GM18502 (cell line): ENCODE results near the gene LAMA4.

Source experiments
- ATAC-seq: cut with Tn5 transposase; IDR thresholded peaks from one replicate; pipeline ENCODE4 v1.9.1; 2021; ENCODE audit warnings: mild to moderate bottlenecking; ENCODE audit not compliant: unreplicated experiment, poor library complexity

Gene LAMA4

DNA sequence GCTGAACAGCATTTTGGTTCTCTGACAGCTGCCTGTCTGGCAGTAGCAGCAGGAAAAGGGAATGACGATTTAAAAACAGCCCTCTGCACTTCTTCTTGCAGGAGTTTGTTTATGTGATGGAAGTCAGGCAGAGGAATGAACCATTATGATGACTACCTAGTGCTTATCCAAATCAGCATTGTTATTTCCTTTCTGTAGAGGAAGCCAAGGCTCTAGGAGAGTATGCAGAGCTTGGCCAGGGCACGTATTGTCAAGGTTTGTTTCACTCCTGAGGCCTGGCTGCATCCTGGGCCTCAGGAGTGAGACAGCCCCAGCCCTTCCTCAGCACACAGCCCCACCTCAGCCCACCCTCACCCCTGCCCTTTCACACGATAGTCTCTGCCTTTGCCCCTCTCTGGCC lies 98.5 kb downstream of the LAMA4 start:
- no peak for ATAC-seq

DNA sequence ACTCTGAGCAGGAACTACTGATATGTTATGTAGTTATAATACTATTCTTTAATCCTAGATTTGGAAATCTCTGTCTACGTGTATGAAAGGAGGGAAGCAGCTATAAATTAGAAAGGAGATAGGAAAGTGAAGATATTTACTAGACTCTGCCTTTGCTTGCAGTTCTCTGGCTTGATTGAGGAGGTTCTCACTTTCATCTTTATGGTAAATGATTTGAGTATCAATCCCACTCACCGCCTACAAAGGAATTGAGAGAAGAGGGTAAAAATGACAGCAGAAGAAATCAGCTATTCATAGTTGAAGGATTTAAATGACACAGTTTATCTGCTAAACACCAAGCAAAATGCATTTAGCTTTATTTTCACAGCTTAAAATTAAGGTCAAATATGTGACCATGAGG lies 99.7 kb downstream of the LAMA4 start:
- no peak for ATAC-seq

DNA sequence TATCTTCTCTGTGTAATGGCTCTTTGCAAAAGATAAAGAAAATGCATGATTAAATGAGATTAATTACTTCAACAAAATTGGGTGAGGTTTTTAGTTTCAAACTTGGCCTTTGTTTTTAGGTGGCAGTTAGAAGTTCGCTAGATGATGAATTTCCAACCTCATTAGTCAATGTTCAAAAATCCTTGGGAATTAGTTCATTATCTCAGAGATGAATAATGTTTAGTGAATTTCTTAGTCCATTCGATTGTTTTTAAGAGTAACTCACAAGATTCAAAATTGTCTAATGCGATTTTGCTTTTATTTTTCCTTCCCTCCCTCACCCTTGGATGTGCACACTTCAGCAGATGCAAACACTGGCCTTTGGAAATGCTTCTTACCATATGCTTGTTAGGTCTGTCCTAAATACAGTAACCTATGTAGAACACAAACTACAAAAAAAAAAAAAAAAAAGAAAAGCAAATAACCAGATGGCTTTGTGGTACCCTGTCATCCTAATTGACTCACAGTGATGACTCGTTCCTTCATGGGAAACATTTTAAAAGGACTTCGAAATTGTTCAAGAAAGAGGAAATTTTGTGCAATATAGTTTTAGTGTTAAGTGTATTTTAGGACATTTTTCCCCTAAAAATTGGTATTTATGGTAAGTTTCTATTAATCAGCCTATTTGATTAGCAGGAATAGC lies 100.3 kb downstream of the LAMA4 start:
- ATAC-seq = no peak

DNA sequence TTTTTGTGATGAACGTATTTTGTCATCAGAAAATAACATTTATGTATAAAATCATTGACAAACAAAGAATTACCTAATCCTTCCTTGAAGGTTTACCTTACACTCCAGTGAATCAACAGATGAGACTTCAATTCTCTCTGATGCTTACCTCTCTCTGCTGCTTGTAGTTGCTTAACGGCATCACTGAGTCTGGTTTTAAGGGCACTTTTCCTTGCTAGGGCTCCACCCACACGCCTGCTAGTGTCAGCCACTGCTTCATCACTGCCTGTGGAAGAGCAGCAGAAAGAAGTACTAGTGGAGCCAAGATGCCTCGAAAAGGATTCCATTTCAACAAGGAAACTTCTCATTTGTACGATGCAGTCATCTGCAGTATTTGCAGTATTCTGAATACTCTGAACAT lies 104.0 kb downstream of the LAMA4 start:
- no peak for ATAC-seq

DNA sequence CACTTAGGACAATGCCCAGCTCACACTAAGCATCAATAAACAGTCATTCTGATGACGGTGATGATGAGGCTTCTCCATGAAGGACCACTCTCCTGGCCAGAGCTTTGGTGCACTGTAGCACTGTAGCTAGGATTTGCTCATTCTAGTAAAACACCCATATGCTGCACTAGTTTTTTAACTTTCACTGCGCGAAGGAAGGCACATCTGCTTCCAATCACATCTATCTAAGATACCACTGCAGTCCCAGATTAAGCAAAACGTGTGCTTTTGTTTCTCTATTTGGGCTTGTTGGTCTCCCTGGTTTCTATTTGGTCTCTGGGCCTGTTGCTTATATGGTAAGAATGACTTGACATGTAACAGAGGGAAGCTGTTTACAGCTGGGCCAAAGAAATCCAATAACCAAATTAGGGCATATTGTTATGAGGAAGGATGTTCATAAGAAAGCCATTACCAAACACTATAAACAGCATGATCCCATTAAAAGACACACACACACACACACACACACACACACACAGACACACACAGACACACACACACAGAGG lies 104.6 kb downstream of the LAMA4 start:
- ATAC-seq = no peak

DNA sequence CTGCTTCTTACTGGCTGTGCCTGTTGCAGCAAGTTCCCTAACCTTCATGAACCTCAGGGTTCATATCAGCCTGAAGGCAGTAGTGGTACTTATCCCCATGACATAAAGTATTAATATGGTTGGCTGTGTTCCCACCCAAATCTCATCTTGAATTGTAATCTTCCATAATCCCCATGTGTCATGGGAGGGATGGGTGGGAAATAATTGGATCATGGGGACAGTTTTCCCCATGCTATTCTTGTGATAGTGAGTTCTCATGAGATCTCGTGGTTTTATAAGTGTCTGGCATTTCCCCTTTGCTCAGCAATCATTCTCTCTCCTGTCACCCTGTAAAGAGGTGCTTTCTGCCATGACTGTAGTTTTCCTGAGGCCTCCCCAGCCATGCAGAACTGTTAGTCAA lies 105.1 kb downstream of the LAMA4 start:
- ATAC-seq = no peak

DNA sequence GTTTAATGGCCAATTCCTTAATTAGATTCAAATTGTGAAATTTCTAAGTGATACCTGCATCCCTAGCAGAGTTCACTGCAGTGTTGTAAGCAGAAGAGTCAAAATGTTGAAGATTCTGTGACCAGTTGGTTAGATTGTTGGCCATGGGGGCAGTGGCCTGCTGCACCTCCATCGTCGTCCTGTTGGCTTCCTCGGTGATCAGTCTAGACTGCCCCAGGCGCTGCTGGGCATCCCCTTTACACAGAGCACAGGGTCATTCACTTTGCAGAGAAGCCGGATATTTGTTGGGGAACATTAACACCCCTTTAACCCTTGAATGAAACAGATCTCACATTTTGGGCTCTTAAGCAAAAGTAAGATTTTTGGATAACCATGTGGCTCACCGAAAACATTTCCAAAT lies 106.3 kb downstream of the LAMA4 start:
- no peak for ATAC-seq

DNA sequence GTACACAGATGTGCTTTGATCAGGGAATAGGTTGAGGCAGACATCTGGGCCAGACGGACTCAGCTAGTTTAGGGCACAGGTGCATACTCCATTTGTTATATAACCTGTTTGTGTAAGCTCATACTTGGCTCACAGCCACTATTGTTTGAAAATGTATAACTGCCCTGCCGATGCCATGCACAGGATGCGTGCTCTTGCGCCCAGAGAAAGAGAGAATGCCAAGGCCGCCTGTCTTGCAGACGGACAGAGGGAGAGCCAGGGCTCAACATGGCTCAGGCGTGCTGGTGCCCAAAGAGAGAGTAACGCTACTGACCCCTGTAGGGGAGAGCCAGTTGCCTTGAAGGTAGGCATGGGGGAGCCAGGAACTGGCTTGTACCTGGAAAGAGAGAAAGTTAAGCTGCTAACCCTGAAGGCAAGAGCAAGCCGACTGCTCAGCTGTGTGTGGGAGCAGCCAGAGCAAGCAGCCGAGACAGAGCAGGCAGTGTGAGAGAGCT lies 109.2 kb downstream of the LAMA4 start:
- no peak for ATAC-seq

DNA sequence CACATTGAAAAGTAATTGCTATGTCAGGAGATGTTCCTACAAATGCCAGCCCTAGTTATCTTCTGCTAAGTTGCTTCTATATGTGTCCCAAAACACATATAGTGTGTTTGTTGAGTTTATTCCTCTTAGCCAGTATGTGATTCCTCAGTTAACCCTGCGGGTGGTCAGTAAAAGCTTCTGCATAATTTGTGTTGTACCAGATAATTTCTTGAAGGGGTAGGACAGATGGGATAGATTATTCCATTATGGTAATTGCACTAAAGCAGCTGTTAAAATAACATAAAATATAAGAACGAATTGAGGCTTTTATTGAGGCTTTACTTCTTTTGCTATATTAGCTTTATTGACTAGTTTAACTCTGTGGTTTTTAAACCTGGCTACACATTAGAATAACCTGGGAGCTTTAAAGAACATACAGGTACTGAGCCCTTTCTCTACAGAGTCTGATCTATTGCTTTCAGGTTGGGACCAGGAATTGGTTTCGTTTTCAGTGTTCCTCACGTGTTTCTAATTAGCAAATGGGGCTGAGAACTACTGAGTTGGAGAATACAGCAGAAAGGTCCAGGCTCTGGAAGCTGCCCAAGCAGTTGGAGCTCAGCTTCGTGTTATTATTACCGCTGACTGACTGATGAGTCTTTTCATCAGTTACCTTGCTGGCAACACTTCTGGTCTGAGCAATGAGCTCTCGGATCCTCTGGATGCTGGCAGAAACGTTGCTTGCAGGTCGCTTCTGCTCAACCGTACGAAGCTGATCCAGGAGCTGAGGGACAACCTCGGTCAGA lies 110.0 kb downstream of the LAMA4 start:
- no peak for ATAC-seq

DNA sequence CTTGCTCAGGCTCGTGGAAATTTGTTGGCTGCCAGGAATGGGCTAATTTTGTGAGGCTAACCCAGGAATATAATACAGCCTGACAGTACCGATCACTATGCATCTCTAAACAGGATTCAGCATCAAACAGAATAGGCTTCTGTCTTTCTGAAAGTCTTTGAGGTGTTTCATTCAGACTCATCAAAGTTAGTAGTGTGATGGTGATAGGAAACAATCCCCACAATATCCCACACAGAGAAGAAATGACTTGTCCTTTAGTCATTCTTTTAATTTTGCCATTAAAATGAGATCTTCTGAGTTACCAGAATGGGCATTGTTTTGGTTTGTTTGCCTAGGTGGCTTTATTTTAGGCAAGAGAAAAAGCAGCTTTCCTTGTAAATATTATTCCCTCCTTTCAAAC lies 112.7 kb downstream of the LAMA4 start:
- no peak for ATAC-seq

DNA sequence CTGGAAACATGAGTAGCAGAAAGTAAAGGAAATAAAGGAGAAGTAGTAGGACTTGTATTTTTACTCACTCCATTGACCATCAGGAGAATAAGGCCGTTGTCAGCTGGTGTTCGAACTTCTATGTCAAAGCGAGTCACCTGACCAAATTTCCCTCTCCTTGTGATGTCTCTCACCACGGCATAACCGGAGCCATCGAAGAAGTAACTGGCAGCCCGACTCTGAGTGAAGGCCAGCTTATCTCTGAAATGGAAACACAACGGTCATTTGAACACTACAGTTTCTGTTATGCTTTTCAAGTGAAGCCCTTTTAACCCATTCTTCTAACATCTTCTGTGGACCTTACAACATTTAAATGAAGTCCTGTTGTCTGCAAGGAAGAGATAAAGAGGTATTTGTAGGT lies 115.3 kb downstream of the LAMA4 start:
- no peak for ATAC-seq

DNA sequence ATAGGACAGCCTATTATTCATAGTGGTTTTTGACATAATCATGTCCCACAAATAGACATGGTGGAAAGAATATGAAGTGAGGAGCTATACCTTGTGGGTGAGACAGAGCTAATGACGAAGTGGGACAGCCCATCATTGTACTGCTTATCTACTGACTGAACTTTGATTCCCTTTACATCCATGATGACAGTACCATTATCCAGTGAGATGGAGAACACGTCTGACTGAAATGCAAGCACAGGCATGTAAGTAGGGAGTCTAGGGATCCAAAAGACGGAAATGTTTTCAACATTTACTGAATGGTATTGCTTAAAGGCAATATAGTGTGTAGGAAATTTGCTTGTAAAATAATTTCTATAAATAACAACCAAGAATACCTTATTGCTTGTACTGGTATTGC lies 123.5 kb downstream of the LAMA4 start:
- no peak for ATAC-seq

DNA sequence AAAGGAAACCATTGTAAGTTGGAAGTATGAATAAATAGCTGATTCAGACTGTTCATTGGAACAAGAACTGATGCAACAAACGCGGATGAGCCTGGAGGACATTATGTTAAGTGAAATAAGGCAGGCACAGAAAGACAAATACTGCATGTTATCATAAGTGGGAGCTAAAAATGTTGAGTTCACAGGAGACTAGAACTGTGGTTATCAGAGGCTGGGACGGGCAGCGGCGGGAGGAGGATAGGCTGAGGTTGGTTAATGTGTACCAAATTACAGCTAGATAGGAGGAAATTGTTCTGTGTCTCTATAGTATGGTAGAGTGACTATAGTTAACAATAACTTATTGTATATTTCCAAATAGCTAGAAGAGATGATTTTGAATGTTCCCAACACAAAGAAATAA lies 126.2 kb downstream of the LAMA4 start:
- ATAC-seq = no peak

DNA sequence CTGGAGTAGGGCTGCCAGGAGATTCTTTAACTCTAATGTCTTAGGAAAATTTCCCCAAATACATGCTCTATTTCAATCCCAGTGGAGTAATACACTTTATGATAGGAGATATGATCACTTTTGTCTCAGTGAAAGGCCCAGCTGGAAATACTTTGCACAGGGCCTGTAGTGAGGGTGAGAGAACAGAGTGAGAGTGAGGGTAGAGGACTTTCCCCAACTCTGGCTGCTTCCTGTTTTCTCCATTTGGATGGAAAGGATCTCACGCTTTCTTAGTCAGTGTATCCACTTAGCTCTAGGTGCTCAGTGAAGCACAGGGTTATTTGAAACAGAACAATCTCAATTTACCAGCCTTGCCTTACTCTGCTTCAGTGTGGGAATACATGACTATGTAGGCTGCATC lies 130.4 kb downstream of the LAMA4 start:
- ATAC-seq = no peak

DNA sequence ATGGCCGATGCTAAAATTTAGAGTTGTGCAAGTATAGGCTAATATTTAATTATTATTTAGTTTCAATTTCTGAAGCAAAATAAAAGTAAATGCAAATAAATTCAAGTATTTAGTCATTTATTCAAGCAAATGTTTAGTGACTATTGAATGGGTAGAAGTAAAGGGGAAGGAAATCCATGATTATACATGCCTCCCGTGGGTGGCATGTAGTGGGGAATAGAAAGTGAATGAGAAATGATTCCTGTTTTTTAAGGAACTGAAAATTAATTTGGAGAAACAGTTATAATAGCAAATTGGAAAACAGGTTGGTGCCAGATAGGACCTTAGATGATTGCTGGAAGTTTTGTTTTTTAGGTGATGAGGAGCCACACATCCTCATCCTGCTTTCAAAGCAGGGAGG lies 131.6 kb downstream of the LAMA4 start:
- ATAC-seq = no peak

DNA sequence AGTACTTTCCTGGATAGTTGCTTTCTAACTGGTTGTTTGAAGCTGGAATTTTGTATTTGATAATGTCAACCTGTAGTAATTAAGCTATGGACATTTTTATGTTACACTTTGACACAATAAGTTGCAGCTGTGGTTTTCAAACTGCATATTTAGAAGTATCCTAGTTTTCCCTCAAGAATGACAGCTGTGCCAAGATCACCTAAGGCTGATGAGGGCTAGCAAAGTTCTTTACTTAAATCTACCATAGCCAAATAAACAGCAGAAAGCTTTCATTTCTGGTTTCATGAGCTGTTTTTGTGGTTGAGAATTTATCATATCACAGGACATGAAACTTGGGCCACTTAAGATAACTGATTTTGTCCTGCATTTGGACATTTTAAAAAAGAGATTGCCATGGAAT lies 136.3 kb downstream of the LAMA4 start:
- no peak for ATAC-seq

DNA sequence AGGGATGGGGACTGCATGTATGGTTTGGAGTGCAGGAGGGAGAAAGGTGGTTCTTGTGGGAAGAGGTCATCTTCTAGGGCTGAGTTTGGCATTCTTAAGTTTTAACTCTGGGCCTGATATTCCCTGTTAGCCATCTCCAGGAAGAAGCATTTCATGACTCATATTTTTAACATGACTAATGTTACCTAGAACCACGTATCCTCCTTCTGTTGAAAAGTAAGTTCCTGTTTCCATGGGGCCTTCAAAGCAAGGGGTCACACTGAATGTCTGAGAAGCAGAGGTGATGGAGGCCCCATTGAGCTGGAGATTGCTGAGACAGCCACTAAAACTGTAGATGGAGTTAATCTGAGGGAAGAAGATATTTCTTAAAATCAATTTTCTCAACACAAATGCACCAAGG lies 136.8 kb downstream of the LAMA4 start:
- ATAC-seq = no peak

DNA sequence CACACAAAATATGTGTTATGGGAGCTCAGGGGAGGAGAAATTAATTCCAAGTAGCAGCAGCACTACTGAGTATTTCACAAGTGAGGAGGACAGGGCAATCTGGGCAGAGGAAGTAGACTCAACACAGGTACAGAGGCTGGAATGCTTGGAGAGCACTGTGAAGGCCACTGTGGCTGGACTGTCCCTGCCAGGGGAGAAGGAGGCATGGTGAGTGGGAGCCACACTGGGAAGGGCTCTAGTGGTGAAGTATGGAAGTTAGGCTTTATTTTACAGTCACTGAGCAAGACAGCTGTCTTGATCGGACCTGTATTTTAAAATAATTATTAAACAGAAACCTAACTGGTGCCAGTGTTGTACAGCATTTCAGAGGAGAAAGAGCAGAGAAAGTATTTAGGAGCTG lies 138.1 kb downstream of the LAMA4 start:
- ATAC-seq = no peak

DNA sequence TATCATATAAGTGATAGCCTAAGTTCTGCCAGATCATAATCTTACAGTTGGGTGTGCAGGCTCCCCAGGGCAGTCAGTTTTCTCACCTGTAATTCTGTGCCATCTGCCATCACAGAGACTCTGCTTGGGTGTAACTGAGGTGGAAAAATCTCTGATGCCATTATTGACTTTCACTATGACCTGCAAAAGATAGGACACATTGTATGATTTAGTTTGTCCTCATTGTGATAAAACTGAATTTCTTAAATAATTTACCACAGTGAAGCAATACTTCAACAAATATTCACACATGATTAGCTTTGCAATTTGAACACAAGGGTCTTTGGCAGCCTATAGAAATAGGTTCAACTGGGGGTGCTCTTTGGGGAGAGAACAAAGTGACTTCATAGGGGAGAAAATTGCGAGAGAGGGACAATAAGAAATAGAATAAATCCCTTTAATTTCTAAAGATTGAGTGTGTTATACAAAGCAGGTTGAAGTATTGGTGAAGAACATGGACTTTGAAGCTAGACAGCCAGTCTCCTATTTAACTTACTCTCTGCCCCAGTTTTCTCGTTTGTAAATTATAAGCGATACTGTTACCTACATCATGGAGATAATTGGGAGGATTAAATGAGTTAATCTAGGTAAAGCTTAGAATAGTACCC lies 139.7 kb downstream of the LAMA4 start:
- ATAC-seq = no peak

DNA sequence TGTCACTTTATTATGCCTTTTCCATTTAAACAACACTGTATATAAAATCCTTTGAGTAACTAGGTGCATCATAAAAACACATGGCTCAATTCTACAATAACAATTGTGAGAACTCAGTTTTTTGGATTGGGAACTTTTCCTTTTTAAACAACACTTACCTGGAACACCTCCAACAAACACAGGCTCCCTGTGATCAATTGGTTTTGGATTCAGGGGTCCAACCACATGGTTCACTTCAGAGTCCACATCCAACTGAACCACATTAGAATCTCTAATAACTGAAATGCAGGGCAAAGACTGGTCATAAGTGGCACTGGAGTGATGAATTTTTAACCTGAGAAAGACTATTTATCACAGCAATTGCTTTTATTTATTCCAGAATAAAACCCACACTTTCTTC lies 140.4 kb downstream of the LAMA4 start:
- ATAC-seq = no peak

DNA sequence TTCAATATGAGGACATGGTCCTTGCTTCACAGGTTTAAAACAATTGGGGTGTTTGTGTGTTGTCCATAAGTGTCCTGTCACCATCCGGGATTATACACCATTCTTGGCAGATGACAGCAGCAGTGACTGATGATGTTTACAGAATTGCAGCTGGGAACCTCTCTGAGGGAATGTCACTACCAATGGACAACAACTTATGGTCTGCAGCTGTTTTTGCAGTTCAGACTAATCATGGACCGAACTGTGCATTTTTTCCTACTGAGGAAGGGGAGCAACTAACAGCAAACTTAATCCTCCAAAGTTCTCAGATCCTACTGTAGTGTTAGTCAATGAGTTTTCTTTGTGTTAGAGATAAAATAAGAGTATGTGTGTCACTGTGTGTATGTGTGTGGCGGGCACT lies 140.9 kb downstream of the LAMA4 start:
- no peak for ATAC-seq
